DND-41 (cell line): ENCODE measurements around the gene EVC2.

Experiments
- ATAC-seq: fragments of 200-7000 bp; cut with Tn5 transposase; 3 replicates; pipeline ENCODE4 v1.9.1; 2021; ENCODE audit warnings: low read depth; ENCODE audit not compliant: insufficient read depth
- DNase-seq: peaks from one replicate; pipeline ENCODE4 v3.0.0-alpha.2; 2020
- H2AFZ ChIP-seq: 2 replicates; pipeline ENCODE4 v1.6.0; 2012; ENCODE audit warnings: low read depth, low read length
- H3K27ac ChIP-seq: 2 replicates; pipeline ENCODE4 v1.5.1; 2012; ENCODE audit warnings: low read length, inconsistent platforms
- H3K27me3 ChIP-seq: fragments of 200-600 bp; sonication (generic); 2 replicates; pipeline ENCODE4 v1.6.0; 2012; ENCODE audit warnings: low read length, mild to moderate bottlenecking, inconsistent platforms; ENCODE audit not compliant: insufficient read depth, poor library complexity
- H3K36me3 ChIP-seq: 2 replicates; pipeline ENCODE4 v1.5.1; 2012; ENCODE audit warnings: low read length, inconsistent platforms; ENCODE audit not compliant: insufficient read depth
- H3K4me1 ChIP-seq: 2 replicates; pipeline ENCODE4 v1.5.1; 2012; ENCODE audit warnings: mild to moderate bottlenecking, low read length; ENCODE audit not compliant: insufficient read depth
- H3K4me2 ChIP-seq: 2 replicates; pipeline ENCODE4 v1.6.0; 2012; ENCODE audit warnings: mild to moderate bottlenecking, moderate library complexity, low read length, inconsistent platforms; ENCODE audit not compliant: insufficient read depth
- H3K4me3 ChIP-seq, 2 experiments: fragments of 200-600 bp in 1 of 2; shearing (Covaris generic) in 1 of 2; 2 replicates each; pipeline ENCODE4 v1.5.1; 2012 to 2016; ENCODE audit warnings: inconsistent platforms in 2 of 2, low read length in 2 of 2, mild to moderate bottlenecking in 2 of 2, low read depth in 1 of 2, moderate library complexity in 1 of 2
- H3K79me2 ChIP-seq: 2 replicates; pipeline ENCODE4 v1.6.0; 2012; ENCODE audit warnings: low read length, inconsistent platforms; ENCODE audit not compliant: insufficient read depth
- H3K9ac ChIP-seq: 2 replicates; pipeline ENCODE4 v1.6.0; 2012; ENCODE audit warnings: low read depth, mild to moderate bottlenecking, inconsistent platforms, low read length, moderate library complexity
- H3K9me3 ChIP-seq: 2 replicates; pipeline ENCODE4 v1.5.1; 2012; ENCODE audit warnings: low read length, moderate library complexity, mild to moderate bottlenecking, inconsistent platforms; ENCODE audit not compliant: insufficient read depth, severe bottlenecking
- H4K20me1 ChIP-seq: 2 replicates; pipeline ENCODE4 v1.6.0; 2012; ENCODE audit warnings: low read length; ENCODE audit not compliant: insufficient read depth
- EZH2 ChIP-seq: IDR thresholded peaks from 3 replicates; pipeline ENCODE4 v1.6.1; 2012; ENCODE audit warnings: borderline replicate concordance, low read depth, mild to moderate bottlenecking, moderate library complexity, low read length, inconsistent platforms; ENCODE audit not compliant: severe bottlenecking
- TF ChIP-seq, protein P1 (sequence below): IDR thresholded peaks from 2 replicates; pipeline ENCODE4 v1.5.1; 2012; ENCODE audit warnings: borderline replicate concordance, low read length, moderate library complexity, mild to moderate bottlenecking; ENCODE audit not compliant: poor library complexity, severe bottlenecking; ENCODE audit errors: extremely low read depth

The EVC2 gene

DNA sequence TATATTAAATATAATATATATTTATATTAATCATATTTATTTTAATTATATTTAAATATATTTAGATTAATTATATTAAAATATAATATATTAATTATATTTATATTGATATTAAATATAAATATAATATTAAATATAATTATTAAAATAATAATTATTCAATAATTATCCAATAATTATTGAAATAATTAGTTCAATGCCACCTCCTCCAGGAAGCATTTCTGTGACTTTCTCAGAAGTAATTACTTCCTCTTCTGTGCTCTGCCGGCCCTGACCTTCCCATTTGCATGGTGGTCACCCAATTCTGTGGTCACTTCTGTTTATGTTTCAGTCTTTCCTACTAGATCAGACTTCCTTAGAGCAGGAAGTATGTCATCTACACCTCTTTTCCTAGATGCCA, 45.8 kb downstream of the EVC2 start:
- H3K4me1 ChIP-seq = no peaks in the 10 kb centered on the region
- H3K36me3 ChIP-seq = no peaks in the 10 kb centered on the region
- DNase-seq (no peak), ATAC-seq (no peak)
- no peaks in the 10 kb centered on the region for H3K79me2 ChIP-seq
- H2AFZ ChIP-seq = no peak overlapping the region
- no peak overlapping the region for H3K9ac ChIP-seq
- H3K4me2 ChIP-seq = no peak overlapping the region
- H3K27ac ChIP-seq = no peak overlapping the region
- peaks cover 7% of the 10 kb centered on the region for H3K9me3 ChIP-seq
- TF ChIP-seq EZH2 = no peak
- TF ChIP-seq, protein P1, sequence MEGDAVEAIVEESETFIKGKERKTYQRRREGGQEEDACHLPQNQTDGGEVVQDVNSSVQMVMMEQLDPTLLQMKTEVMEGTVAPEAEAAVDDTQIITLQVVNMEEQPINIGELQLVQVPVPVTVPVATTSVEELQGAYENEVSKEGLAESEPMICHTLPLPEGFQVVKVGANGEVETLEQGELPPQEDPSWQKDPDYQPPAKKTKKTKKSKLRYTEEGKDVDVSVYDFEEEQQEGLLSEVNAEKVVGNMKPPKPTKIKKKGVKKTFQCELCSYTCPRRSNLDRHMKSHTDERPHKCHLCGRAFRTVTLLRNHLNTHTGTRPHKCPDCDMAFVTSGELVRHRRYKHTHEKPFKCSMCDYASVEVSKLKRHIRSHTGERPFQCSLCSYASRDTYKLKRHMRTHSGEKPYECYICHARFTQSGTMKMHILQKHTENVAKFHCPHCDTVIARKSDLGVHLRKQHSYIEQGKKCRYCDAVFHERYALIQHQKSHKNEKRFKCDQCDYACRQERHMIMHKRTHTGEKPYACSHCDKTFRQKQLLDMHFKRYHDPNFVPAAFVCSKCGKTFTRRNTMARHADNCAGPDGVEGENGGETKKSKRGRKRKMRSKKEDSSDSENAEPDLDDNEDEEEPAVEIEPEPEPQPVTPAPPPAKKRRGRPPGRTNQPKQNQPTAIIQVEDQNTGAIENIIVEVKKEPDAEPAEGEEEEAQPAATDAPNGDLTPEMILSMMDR = no peak
- H4K20me1 ChIP-seq = no peaks in the 10 kb centered on the region
- no peaks in the 10 kb centered on the region for H3K27me3 ChIP-seq
- H3K4me3 ChIP-seq = no peak overlapping the region

DNA sequence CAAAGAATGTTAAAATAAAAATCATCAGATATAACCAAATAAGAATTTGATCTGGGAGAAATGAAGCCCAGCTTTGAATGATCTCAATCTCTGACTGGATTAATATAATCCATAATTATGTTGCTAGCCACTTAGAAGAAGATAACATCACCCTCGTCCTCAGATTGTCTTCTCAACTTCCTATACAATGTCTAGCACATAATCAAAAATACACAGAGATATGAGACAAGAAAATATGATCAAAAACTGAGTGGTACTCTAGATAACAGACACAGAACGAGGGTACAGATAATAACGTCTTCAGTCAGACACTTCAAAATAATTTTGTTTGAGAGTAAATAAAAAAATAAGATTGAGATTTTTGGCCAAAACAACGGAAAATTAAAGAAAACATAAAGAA, 47.1 kb downstream of the EVC2 start:
- Histone ChIP-seq H3K4me1 (no peaks in the 10 kb centered on the region), H3K27me3 (no peaks in the 10 kb centered on the region), H3K9ac (no peak overlapping the region), H3K4me2 (no peak overlapping the region), H3K4me3 (no peak overlapping the region), H2AFZ (no peak overlapping the region), H4K20me1 (no peaks in the 10 kb centered on the region), H3K9me3 (peaks cover 7% of the 10 kb centered on the region), H3K79me2 (no peaks in the 10 kb centered on the region), H3K36me3 (no peaks in the 10 kb centered on the region), H3K27ac (no peak overlapping the region)
- no peak for TF ChIP-seq EZH2
- TF ChIP-seq, protein P1 = no peak
- ATAC-seq (no peak), DNase-seq (no peak)

DNA sequence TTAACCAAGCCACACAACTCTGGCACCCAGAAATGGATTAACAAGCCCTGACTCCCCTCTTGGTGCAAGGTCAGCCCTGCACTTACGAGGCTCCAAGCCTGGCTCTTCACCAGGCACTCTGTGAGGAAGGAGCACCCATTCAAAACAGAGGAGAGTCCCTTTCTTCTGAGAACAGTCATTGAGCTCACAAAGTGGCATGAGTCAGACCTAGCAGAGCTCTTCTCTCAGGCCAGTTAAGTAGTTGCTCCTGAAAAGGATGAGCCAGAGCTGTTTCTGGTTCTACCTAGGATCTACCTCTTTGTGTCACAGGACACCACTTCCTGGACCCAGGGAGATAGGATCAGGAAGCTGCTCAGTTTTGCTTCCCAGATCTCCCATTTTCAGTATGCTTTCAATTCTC, 48.2 kb downstream of the EVC2 start:
- TF ChIP-seq, protein P1 = no peak
- no peak for TF ChIP-seq EZH2
- H3K4me1 ChIP-seq = no peaks in the 10 kb centered on the region
- no peaks in the 10 kb centered on the region for H3K27me3 ChIP-seq
- no peak overlapping the region for H3K27ac ChIP-seq
- no peaks in the 10 kb centered on the region for H3K79me2 ChIP-seq
- no peak for DNase-seq
- H3K4me3 ChIP-seq = no peak overlapping the region
- peaks cover 7% of the 10 kb centered on the region for H3K9me3 ChIP-seq
- no peaks in the 10 kb centered on the region for H4K20me1 ChIP-seq
- H3K9ac ChIP-seq = no peak overlapping the region
- H3K36me3 ChIP-seq = no peaks in the 10 kb centered on the region
- H2AFZ ChIP-seq = no peak overlapping the region
- no peak for ATAC-seq
- H3K4me2 ChIP-seq = no peak overlapping the region

DNA sequence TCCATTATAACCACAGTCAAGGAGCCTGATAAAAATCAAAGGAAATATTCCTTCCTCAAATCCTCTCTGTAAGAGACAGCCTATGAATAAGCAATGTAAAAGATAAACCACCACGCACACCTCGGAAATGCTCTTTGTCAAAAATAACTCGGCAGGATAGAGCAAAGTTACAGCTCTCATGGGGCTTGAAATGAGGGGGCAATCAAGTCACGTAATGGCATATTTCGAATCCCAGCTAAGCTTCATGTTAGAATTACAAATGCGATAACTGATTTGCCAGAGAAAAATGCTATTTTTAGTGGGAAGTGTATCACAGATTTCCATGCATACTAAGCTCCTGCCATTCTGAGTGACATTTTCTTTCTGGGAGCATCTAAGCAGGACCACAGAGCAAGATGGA, 49.4 kb downstream of the EVC2 start:
- no peak overlapping the region for H3K9ac ChIP-seq
- H3K4me2 ChIP-seq = no peak overlapping the region
- H3K27me3 ChIP-seq = no peaks in the 10 kb centered on the region
- ATAC-seq (no peak), DNase-seq (no peak)
- H3K4me1 ChIP-seq = no peaks in the 10 kb centered on the region
- no peaks in the 10 kb centered on the region for H4K20me1 ChIP-seq
- no peak overlapping the region for H3K4me3 ChIP-seq
- H3K9me3 ChIP-seq = peaks cover 7% of the 10 kb centered on the region
- H2AFZ ChIP-seq = no peak overlapping the region
- TF ChIP-seq EZH2 = no peak
- TF ChIP-seq, protein P1 = no peak
- no peaks in the 10 kb centered on the region for H3K79me2 ChIP-seq
- no peaks in the 10 kb centered on the region for H3K36me3 ChIP-seq
- H3K27ac ChIP-seq = no peak overlapping the region
